ENCODE results near the gene ARHGAP18.

Gene ARHGAP18

DNA sequence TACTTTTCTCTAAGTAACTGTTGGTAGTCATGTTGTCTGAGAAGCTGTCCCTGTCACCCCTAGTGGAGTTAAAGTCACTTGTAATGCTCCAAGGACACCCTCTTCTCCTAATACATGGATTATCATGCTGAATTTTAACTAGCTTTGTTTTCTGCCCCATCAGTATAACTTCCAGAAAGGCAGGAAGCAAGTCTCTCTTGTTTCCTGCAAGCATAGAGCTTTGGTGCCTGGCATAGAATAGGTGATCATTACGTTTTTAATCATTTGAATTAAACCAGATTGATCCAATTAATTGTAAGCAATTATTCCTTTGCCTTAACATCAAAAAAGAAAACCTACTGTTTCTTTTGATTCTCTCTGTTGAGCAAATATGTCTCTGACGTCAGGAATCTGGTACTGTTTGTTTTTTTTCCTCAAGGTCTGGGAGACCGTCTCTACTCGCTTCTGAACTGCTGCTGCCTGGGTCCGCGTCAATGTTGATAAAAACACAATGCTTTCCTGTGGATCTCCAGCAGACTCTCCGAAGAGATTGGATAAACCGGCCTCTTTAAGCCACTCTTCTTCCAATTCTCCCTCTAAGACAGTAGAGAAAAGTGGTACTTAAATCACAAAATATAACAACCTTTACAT is 71.8 kb downstream of the ARHGAP18 start:
- H3K4me3 ChIP-seq (ENCODE audit: low read depth, low read length) = no peak overlapping the region
- TF ChIP-seq, protein P1, sequence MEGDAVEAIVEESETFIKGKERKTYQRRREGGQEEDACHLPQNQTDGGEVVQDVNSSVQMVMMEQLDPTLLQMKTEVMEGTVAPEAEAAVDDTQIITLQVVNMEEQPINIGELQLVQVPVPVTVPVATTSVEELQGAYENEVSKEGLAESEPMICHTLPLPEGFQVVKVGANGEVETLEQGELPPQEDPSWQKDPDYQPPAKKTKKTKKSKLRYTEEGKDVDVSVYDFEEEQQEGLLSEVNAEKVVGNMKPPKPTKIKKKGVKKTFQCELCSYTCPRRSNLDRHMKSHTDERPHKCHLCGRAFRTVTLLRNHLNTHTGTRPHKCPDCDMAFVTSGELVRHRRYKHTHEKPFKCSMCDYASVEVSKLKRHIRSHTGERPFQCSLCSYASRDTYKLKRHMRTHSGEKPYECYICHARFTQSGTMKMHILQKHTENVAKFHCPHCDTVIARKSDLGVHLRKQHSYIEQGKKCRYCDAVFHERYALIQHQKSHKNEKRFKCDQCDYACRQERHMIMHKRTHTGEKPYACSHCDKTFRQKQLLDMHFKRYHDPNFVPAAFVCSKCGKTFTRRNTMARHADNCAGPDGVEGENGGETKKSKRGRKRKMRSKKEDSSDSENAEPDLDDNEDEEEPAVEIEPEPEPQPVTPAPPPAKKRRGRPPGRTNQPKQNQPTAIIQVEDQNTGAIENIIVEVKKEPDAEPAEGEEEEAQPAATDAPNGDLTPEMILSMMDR (IDR thresholded peaks at IDR 0.05; ENCODE audit: borderline replicate concordance, insufficient read depth, low read depth, low read length) = no peak

DNA sequence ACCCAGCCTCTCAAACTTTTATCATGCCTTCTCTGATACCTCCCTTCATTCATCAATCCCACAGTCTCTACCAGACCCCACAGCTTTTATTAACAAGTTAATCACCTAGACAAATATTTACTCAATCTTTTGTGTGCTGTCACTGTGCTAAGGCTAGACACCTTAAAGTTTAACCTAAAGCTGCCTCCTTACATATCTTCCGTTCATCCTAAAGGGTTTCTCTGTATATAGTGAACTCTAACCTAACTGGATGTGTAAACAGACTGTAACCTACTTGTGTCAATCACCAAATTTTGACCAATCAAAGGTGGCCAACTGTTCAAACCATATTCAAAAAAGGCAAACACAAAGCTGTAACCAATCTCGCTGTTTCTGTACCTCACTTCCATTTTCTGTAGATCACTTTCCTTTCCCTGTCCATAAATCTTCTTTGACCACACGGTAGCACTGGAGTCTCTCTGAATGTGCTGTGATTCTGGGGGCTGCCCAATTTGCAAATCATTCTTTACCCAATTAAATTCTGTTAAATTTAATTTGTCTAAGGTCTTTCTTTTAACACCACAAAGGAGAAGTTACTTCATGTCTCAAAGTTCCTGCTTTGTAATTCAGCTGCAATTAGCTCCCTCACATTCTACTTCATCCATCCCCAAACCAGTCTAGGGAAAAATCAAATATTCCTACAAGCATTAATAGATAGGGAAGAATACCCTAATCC is 72.5 kb downstream of the ARHGAP18 start:
- no peak overlapping the region for H3K4me3 ChIP-seq (ENCODE audit: low read depth, low read length)
- TF ChIP-seq, protein P1 (IDR thresholded peaks at IDR 0.05; ENCODE audit: borderline replicate concordance, insufficient read depth, low read depth, low read length) = no peak

DNA sequence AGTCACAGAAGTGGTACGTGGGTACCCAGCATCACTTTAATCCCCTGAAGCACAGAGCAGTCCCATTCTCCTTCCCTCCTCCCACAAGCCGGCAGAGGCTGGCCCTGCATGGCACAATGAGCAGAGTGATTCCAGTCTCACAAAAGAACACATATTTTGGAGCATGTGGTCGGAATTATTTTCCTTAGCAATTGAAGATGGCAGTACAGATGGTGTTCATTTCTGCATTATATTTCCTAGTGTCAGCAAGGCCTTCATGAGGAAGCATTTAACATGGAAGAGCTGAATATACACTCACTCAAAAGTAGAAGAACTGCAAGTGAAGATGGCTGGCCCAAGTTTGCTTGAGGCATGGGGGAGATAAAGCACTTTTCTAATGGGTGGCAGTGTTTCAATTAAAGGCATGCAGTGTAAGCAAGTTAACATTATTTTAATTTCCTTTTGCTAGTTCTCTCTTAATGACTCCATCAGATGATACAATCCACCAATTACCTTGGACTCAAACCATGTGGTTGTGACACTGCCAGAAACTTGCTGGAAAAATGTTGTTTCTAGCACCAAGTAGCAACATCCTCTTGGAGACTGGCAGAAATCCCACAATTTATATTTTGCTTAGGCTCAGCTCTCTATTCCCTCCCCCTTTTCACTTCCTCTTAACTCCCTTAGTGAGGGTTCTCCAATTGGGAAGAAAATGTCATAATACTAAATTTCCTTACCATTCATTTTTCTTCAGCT is 74.4 kb downstream of the ARHGAP18 start:
- TF ChIP-seq, protein P1 (IDR thresholded peaks at IDR 0.05; ENCODE audit: borderline replicate concordance, insufficient read depth, low read depth, low read length) = no peak
- no peak overlapping the region for H3K4me3 ChIP-seq (ENCODE audit: low read depth, low read length)

DNA sequence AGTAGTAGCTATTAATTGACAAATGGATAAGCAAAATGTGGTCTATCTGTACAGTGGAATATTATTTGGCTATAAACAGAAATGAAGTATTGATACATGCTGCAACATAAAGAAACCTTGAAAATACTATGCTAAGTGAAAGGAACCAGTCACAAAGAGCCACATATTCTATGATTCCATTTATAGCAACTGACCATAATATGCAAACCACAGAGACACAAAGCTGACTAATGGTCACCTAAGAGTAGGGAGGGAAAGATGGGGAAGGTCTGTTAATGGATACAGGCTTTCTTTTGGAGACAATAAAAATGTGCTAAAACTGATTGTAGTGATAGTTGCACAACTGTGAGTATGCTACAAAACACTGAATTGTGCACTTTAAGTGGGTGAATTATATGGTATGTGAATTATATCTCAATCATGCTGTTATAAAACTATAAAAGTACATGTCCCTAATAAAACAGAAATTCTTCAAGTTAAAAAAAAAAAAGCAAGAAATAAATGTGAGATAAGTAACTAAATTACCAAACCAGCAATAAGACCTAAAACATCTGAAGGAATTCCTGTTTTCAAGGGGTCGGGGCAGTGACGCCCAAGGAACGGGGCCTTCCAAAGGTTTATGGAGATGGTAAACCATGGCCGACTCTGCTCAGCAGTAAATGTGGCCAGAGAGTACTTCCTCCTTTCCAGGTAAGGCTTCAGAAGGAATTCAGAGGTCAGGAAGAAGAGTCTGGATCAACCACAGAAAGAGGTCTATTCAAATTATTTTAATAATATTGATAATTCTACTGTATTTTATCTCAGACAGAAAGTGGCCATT is 75.4 kb downstream of the ARHGAP18 start:
- TF ChIP-seq, protein P1 (IDR thresholded peaks at IDR 0.05; ENCODE audit: borderline replicate concordance, insufficient read depth, low read depth, low read length) = no peak
- H3K4me3 ChIP-seq (ENCODE audit: low read depth, low read length) = no peak overlapping the region

DNA sequence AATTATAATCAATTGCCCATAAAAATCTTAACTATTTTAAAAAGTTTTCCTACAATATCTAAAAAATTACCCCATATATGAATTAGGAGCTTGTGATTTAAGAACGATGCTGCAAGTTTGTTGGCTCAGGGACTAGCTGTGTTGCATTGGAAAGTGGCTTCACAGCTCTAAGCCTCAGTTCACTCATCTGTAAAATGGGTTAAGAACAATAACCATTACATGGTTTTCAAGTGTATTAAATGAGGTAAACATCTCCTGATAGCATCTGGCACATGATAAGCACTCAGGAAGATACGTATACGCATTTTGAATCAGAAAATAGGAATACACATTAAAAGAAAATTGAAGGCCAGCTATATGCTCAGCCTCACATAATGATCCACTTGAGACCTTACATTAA is 76.4 kb downstream of the ARHGAP18 start:
- TF ChIP-seq, protein P1 (IDR thresholded peaks at IDR 0.05; ENCODE audit: borderline replicate concordance, insufficient read depth, low read depth, low read length) = no peak

DNA sequence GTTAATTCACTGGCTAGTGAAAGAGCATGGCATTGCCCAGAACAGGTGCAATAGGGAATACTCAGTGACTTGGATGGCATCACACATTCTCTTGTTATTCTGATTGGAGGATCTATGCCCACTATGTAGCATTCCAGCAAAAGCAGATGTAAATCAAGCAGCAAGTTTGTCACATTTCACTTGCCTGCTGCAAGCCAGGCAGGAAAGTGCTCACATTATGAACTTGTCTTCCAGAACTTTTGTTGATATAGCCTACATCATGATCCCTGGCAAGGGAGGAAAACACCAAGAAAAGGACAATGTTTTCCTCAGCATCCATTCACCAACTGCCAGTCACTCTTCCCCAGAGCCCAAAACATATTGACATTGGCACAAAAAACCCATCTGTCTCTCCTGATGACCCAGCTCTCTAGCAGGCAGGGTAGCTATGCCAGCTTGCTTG is 77.8 kb downstream of the ARHGAP18 start:
- H3K4me3 ChIP-seq (ENCODE audit: low read depth, low read length) = no peak overlapping the region
- TF ChIP-seq, protein P1 (IDR thresholded peaks at IDR 0.05; ENCODE audit: borderline replicate concordance, insufficient read depth, low read depth, low read length) = no peak

More for the DNA sequence above, 76.4 kb downstream of the ARHGAP18 start:
- H3K4me3 ChIP-seq (ENCODE audit: low read depth, low read length) = no peak overlapping the region
